ENCODE data around the gene NEDD8. TPM values are rescaled to one million over a fixed set of nuclear protein-coding genes. Genes with fewer than 3 reads are reported as not detected.

The NEDD8 gene
- total and polyA plus RNA-seq, 2 donors (not counting 1 experiment from before 2014, with no cell fraction given) = 145 to 441 TPM

- Histone ChIP-seq H3K27me3 (ENCODE audit: control insufficient read depth, insufficient read depth, low read length) (no peaks in the 10 kb centered on the region), H3K79me2 (ENCODE audit: control insufficient read depth, insufficient read depth, low read length) (peaks cover 19% of the 10 kb centered on the region), H4K20me1 (ENCODE audit: control insufficient read depth, extremely low read depth, insufficient read depth, low read length) (no peaks in the 10 kb centered on the region), H3K9ac (ENCODE audit: insufficient read depth, low read length) (no peak overlapping the region), H3K9me3 (ENCODE audit: control insufficient read depth, insufficient read depth, low read depth, low read length) (no peaks in the 10 kb centered on the region), H2AFZ (ENCODE audit: low read length) (no peak overlapping the region), H3K4me2 (ENCODE audit: extremely low read depth, insufficient read depth, low read length) (no peak overlapping the region), H3K27ac (ENCODE audit: insufficient read depth, low read length) (no peak overlapping the region), H3K4me1 (ENCODE audit: control insufficient read depth, extremely low read depth, insufficient read depth, low read length) (peaks cover 4% of the 10 kb centered on the region), H3K4me3 (replicated peaks in 1 of 4; ENCODE audit: control extremely low read depth in 1 of 4, insufficient read depth in 1 of 4, low read depth in 3 of 4, low read length in 4 of 4) (no peak overlapping the region), H3K36me3 (ENCODE audit: control insufficient read depth, insufficient read depth, low read length) (peaks cover 23% of the 10 kb centered on the region)
- TF ChIP-seq EZH2 (IDR thresholded peaks at IDR 0.05; ENCODE audit: low read length, missing control alignments) = no peak
- TF ChIP-seq, protein P1, sequence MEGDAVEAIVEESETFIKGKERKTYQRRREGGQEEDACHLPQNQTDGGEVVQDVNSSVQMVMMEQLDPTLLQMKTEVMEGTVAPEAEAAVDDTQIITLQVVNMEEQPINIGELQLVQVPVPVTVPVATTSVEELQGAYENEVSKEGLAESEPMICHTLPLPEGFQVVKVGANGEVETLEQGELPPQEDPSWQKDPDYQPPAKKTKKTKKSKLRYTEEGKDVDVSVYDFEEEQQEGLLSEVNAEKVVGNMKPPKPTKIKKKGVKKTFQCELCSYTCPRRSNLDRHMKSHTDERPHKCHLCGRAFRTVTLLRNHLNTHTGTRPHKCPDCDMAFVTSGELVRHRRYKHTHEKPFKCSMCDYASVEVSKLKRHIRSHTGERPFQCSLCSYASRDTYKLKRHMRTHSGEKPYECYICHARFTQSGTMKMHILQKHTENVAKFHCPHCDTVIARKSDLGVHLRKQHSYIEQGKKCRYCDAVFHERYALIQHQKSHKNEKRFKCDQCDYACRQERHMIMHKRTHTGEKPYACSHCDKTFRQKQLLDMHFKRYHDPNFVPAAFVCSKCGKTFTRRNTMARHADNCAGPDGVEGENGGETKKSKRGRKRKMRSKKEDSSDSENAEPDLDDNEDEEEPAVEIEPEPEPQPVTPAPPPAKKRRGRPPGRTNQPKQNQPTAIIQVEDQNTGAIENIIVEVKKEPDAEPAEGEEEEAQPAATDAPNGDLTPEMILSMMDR (conservative IDR thresholded peaks at IDR 0.05 in 1 of 2, IDR thresholded peaks at IDR 0.05 in 1 of 2; ENCODE audit: low read depth in 1 of 2, low read length in 2 of 2) = no peak
- no peak for DNase-seq (ENCODE audit: low read depth in 2 of 2)
Measured at GRCh38 chr14:24189460-24189859, 42.7 kb downstream of the NEDD8 start.

- Histone ChIP-seq H3K4me1 (ENCODE audit: control insufficient read depth, extremely low read depth, insufficient read depth, low read length) (peaks cover 4% of the 10 kb centered on the region), H4K20me1 (ENCODE audit: control insufficient read depth, extremely low read depth, insufficient read depth, low read length) (no peaks in the 10 kb centered on the region), H3K9ac (ENCODE audit: insufficient read depth, low read length) (peak overlapping the region; percentile 10), H3K27me3 (ENCODE audit: control insufficient read depth, insufficient read depth, low read length) (no peaks in the 10 kb centered on the region), H2AFZ (ENCODE audit: low read length) (no peak overlapping the region), H3K79me2 (ENCODE audit: control insufficient read depth, insufficient read depth, low read length) (peaks cover 14% of the 10 kb centered on the region), H3K4me2 (ENCODE audit: extremely low read depth, insufficient read depth, low read length) (peak overlapping the region; percentile 97), H3K4me3 (replicated peaks in 1 of 4; ENCODE audit: control extremely low read depth in 1 of 4, insufficient read depth in 1 of 4, low read depth in 3 of 4, low read length in 4 of 4) (peak overlapping the region in 2 of 4 experiments; percentile 23 to 84), H3K9me3 (ENCODE audit: control insufficient read depth, insufficient read depth, low read depth, low read length) (no peaks in the 10 kb centered on the region), H3K27ac (ENCODE audit: insufficient read depth, low read length) (peak overlapping the region; percentile 86), H3K36me3 (ENCODE audit: control insufficient read depth, insufficient read depth, low read length) (peaks cover 27% of the 10 kb centered on the region)
- DNase-seq (ENCODE audit: low read depth in 2 of 2) = no peak
- no peak for TF ChIP-seq EZH2 (IDR thresholded peaks at IDR 0.05; ENCODE audit: low read length, missing control alignments)
Measured at GRCh38 chr14:24189059-24189375, 43.1 kb downstream of the NEDD8 start.

DNA sequence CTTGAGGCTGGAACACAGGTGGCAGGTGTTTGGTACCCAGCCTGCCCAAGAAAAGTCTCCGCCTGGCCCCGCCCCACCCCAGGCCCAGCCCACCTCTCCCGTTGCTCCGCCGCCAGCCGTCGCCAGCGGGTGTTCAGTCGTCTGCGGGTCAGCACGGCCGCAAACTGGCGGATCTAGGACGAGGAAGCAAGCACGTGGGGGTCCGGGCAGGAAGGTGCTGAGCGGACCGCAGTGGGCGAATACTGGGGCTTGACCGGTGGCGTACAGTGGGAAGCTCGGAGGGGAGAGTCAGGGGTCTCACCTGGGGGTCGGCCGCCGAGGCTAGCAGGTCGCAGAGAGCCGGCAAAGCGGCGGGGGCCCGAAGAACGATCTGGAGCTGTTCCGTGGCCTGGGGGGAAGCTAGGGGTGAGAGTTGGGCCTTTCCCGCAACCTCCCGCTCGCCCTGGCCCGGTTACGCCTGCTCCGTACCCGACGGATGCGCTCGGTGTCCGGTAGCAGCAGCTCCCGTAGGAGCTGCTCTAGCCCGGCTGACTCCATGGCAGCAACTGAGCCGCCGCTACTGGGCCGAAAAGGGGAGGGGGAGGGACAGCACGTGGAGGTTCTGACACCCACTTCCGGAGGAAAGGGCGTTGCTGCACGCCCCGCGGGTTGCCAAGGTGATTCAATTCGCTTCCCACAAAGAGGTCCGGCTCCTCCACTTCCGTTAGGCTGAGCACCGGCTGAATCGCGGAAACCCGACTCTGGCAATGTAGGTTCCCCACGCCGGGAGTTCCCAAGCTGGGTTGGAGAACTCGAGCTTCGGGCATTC lies 43.7 kb downstream of the NEDD8 start, which contains the start of gene IPO4:
TSS of gene IPO4 (minus strand) at position 566 of the 808 bp plus-strand sequence. CDS start at position 537, 29 bp downstream.
- Histone ChIP-seq H4K20me1 (ENCODE audit: control insufficient read depth, extremely low read depth, insufficient read depth, low read length) (no peaks in the 10 kb centered on the region), H3K4me2 (ENCODE audit: extremely low read depth, insufficient read depth, low read length) (peak within 1 kb of the TSS; percentile 97), H3K27ac (ENCODE audit: insufficient read depth, low read length) (peak within 1 kb of the TSS; percentile 86), H3K79me2 (ENCODE audit: control insufficient read depth, insufficient read depth, low read length) (peaks cover 14% of the 10 kb centered on the region), H2AFZ (ENCODE audit: low read length) (peak within 1 kb of the TSS; percentile 54), H3K9ac (ENCODE audit: insufficient read depth, low read length) (peak within 1 kb of the TSS; percentile 80), H3K36me3 (ENCODE audit: control insufficient read depth, insufficient read depth, low read length) (peaks cover 29% of the 10 kb centered on the region), H3K4me3 (replicated peaks in 1 of 4; ENCODE audit: control extremely low read depth in 1 of 4, insufficient read depth in 1 of 4, low read depth in 3 of 4, low read length in 4 of 4) (peak within 1 kb of the TSS; percentile 78 to 87 (median 82)), H3K9me3 (ENCODE audit: control insufficient read depth, insufficient read depth, low read depth, low read length) (no peaks in the 10 kb centered on the region), H3K27me3 (ENCODE audit: control insufficient read depth, insufficient read depth, low read length) (no peaks in the 10 kb centered on the region), H3K4me1 (ENCODE audit: control insufficient read depth, extremely low read depth, insufficient read depth, low read length) (peaks cover 4% of the 10 kb centered on the region)
- TF ChIP-seq EZH2 (IDR thresholded peaks at IDR 0.05; ENCODE audit: low read length, missing control alignments) = no peak
- TF ChIP-seq, protein P1 (conservative IDR thresholded peaks at IDR 0.05 in 1 of 2, IDR thresholded peaks at IDR 0.05 in 1 of 2; ENCODE audit: low read depth in 1 of 2, low read length in 2 of 2) = no peak
- DNase-seq (ENCODE audit: low read depth in 2 of 2) = peak; percentile 98 to 99

Measured in fibroblast of lung (primary cell).